IMR-90 (cell line): ENCODE data around the gene SSR1.

Experiments used
- BHLHE40 ChIP-seq: fragments of 150-350 bp; IDR thresholded peaks from 2 replicates; pipeline ENCODE4 v1.6.1; 2016; ENCODE audit warnings: mild to moderate bottlenecking, low read depth, low read length
- CEBPB ChIP-seq: IDR thresholded peaks from 2 replicates; pipeline ENCODE4 v1.6.1; 2012; ENCODE audit warnings: low read depth, low read length, improper control_type of control experiment
- MAFK ChIP-seq: IDR thresholded peaks from 2 replicates; pipeline ENCODE4 v1.6.1; 2012; ENCODE audit warnings: low read depth, low read length, improper control_type of control experiment
- MAZ ChIP-seq: IDR thresholded peaks from 2 replicates; pipeline ENCODE4 v1.6.1; 2012; ENCODE audit warnings: low read depth, mild to moderate bottlenecking, low read length, improper control_type of control experiment, moderate library complexity, borderline replicate concordance
- MXI1 ChIP-seq: IDR thresholded peaks from 2 replicates; pipeline ENCODE4 v1.6.1; 2012; ENCODE audit warnings: low read depth, mild to moderate bottlenecking, low read length, moderate library complexity, borderline replicate concordance
- NFE2L2 ChIP-seq: fragments of 150-350 bp; IDR thresholded peaks from 2 replicates; pipeline ENCODE4 v1.6.1; 2016; ENCODE audit warnings: low read depth, mild to moderate bottlenecking, low read length
- POLR2A ChIP-seq: IDR thresholded peaks from 2 replicates; pipeline ENCODE4 v1.6.1; 2012; ENCODE audit warnings: mild to moderate bottlenecking, low read depth, low read length
- RAD21 ChIP-seq: IDR thresholded peaks from 2 replicates; pipeline ENCODE4 v1.6.1; 2012; ENCODE audit warnings: low read length, improper control_type of control experiment
- RCOR1 ChIP-seq: IDR thresholded peaks from 2 replicates; pipeline ENCODE4 v1.6.1; 2012; ENCODE audit warnings: mild to moderate bottlenecking, low read length, improper control_type of control experiment; ENCODE audit not compliant: insufficient replicate concordance
- RFX5 ChIP-seq: IDR thresholded peaks from 2 replicates; pipeline ENCODE4 v1.8.0; 2012; ENCODE audit warnings: low read depth, mild to moderate bottlenecking, low read length, moderate library complexity
- SMC3 ChIP-seq: fragments of 150-350 bp; IDR thresholded peaks from 2 replicates; pipeline ENCODE4 v1.6.1; 2016; ENCODE audit warnings: low read depth, mild to moderate bottlenecking, antibody characterized with exemption, low read length, moderate library complexity
- TF ChIP-seq, protein P1 (sequence below): conservative IDR thresholded peaks from 2 replicates; pipeline ENCODE4 v1.5.1; 2012; ENCODE audit warnings: mild to moderate bottlenecking, low read depth, low read length, improper control_type of control experiment
- TF ChIP-seq, protein P2 (sequence below): fragments of 150-350 bp; IDR thresholded peaks from 2 replicates; pipeline ENCODE4 v1.6.1; 2017; ENCODE audit warnings: mild to moderate bottlenecking, antibody characterized with exemption, low read length, low read depth
- TF ChIP-seq, protein P3 (sequence below): fragments of 150-350 bp; IDR thresholded peaks from 2 replicates; pipeline ENCODE4 v1.6.1; 2016; ENCODE audit warnings: low read depth, mild to moderate bottlenecking, low read length, moderate library complexity, borderline replicate concordance

DNA sequence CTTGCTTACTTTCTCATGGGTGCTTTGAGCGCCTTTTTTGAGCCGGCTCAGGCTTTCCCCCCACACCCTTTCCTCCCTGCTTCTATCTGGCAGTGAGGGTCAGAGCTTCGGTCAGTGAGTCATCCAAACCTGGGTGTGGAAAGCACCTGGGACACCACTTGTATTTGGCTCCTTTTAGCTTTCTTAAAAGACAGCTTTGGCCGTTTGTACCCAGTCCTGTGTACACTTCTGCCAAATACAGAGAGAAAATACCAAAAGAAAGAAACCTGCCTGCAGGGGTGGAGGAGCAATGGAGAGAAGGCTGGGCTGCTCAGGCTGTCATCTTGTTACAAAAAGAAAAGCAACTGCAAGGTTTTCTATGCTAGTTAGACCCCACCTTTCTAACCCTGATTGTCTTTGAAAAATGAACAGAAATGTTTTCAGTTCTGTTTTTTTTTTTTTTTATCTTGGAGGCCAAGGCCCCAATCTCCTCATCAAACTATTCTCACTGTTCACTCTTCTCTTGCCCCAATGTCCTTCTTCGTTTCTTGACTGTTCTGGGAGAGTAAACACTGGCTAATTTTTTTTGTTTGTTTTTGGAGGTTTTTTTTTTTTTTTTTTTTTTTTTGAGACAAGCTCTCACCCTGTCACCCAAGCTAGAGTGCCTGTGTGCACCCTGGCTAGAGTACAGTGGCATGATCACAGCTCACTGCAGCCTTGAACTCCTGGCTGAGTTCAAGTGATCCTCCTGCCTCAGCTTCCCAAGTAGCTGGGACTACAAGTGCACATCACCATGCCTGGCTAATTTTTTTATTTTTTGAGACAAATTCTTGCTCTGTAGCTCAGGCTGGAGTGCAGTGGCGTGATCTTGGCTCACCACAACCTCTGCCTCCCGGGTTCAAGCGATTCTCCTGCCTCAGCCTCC is 76.4 kb downstream of the SSR1 start:
- TF ChIP-seq, protein P1, sequence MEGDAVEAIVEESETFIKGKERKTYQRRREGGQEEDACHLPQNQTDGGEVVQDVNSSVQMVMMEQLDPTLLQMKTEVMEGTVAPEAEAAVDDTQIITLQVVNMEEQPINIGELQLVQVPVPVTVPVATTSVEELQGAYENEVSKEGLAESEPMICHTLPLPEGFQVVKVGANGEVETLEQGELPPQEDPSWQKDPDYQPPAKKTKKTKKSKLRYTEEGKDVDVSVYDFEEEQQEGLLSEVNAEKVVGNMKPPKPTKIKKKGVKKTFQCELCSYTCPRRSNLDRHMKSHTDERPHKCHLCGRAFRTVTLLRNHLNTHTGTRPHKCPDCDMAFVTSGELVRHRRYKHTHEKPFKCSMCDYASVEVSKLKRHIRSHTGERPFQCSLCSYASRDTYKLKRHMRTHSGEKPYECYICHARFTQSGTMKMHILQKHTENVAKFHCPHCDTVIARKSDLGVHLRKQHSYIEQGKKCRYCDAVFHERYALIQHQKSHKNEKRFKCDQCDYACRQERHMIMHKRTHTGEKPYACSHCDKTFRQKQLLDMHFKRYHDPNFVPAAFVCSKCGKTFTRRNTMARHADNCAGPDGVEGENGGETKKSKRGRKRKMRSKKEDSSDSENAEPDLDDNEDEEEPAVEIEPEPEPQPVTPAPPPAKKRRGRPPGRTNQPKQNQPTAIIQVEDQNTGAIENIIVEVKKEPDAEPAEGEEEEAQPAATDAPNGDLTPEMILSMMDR, result no peak
- TF ChIP-seq POLR2A (no peak), RFX5 (no peak), SMC3 (no peak), MAZ (no peak), BHLHE40 (no peak), NFE2L2 (no peak), CEBPB (no peak), MAFK (no peak), RAD21 (no peak), RCOR1 (no peak), MXI1 (no peak)
- TF ChIP-seq, protein P2, sequence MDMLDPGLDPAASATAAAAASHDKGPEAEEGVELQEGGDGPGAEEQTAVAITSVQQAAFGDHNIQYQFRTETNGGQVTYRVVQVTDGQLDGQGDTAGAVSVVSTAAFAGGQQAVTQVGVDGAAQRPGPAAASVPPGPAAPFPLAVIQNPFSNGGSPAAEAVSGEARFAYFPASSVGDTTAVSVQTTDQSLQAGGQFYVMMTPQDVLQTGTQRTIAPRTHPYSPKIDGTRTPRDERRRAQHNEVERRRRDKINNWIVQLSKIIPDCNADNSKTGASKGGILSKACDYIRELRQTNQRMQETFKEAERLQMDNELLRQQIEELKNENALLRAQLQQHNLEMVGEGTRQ, result no peak
- TF ChIP-seq, protein P3, sequence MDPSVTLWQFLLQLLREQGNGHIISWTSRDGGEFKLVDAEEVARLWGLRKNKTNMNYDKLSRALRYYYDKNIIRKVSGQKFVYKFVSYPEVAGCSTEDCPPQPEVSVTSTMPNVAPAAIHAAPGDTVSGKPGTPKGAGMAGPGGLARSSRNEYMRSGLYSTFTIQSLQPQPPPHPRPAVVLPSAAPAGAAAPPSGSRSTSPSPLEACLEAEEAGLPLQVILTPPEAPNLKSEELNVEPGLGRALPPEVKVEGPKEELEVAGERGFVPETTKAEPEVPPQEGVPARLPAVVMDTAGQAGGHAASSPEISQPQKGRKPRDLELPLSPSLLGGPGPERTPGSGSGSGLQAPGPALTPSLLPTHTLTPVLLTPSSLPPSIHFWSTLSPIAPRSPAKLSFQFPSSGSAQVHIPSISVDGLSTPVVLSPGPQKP, result no peak
